ENCODE measurements around the gene MAP2K3.
"Not testable (repeated sequence)": the region's sequence is repeated elsewhere in the genome, so short reads cannot be mapped to it uniquely, and the experiment has no call there.

Gene MAP2K3

GRCh38 chr17:21300601-21301571 is 16.4 kb downstream of the MAP2K3 start:
- H3K4me3 ChIP-seq, result no peak overlapping the region
- TF ChIP-seq FOXP2 (optimal IDR thresholded peaks at IDR 0.05; ENCODE audit: control extremely low read depth, extremely low read length, insufficient read depth) (no peak), POLR2AphosphoS5 (IDR thresholded peaks at IDR 0.05; ENCODE audit: borderline replicate concordance, low read depth, low read length) (no peak), EZH2 (IDR thresholded peaks at IDR 0.05) (no peak)
- H3K27ac ChIP-seq, result no peak overlapping the region
- DNase-seq (ENCODE audit: low read depth, low spot score), result no peak
- no peaks in the 10 kb centered on the region for H3K36me3 ChIP-seq (ENCODE audit: insufficient read depth, low read length)
- no peaks in the 10 kb centered on the region for H3K9me3 ChIP-seq (ENCODE audit: low read depth, low read length)
- H3K9ac ChIP-seq (ENCODE audit: insufficient read length), result no peak overlapping the region

DNA sequence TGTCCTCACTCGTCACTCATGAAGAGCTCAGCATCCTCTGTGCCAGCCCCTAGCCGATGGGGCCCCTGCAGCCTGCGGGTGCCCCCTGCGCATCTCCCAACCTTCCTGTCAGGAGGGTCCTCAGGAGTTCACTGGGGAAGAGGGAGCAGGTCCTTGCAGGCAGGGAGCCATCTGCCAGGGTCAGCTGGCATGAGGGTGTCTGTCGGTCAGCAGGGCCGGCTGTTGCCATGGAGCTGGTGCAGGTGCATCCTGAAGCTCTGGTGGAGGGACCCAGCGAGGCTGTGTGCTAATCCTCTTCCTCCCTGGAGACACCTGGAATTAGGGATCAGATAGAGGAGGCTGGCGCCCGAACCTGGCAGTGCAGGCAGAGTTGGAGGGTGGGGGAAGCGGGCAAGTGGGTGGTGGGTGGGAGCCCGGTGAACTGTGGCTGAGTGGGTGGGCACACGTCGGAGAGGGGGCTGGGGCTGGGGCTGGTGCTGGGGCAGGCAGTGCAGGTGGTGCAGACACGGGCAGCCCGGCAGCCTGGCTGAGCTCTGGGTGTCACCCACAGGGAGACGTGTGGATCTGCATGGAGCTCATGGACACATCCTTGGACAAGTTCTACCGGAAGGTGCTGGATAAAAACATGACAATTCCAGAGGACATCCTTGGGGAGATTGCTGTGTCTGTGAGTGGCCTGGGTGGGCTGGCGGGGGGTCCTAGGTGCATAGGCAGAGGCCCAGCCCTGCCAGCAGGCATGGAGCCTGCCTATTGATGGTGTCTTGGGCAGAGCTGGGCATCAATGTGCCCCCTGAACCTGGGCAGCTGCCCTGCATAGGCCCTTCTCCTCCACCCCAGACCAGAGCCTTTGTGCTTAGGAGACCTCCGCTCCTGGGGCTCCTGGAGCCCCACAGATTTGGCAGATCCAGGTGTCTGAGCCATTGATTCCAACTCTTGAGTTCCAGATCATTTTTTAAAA is 17.4 kb downstream of the MAP2K3 start:
- TF ChIP-seq EZH2 (IDR thresholded peaks at IDR 0.05) (no peak), FOXP2 (optimal IDR thresholded peaks at IDR 0.05; ENCODE audit: control extremely low read depth, extremely low read length, insufficient read depth) (no peak), POLR2AphosphoS5 (IDR thresholded peaks at IDR 0.05; ENCODE audit: borderline replicate concordance, low read depth, low read length) (no peak)
- H3K9me3 ChIP-seq (ENCODE audit: low read depth, low read length), result no peaks in the 10 kb centered on the region
- H3K27ac ChIP-seq, result no peak overlapping the region
- H3K36me3 ChIP-seq (ENCODE audit: insufficient read depth, low read length), result no peaks in the 10 kb centered on the region
- DNase-seq (ENCODE audit: low read depth, low spot score), result no peak
- no peak overlapping the region for H3K9ac ChIP-seq (ENCODE audit: insufficient read length)
- H3K4me3 ChIP-seq, result no peak overlapping the region

DNA sequence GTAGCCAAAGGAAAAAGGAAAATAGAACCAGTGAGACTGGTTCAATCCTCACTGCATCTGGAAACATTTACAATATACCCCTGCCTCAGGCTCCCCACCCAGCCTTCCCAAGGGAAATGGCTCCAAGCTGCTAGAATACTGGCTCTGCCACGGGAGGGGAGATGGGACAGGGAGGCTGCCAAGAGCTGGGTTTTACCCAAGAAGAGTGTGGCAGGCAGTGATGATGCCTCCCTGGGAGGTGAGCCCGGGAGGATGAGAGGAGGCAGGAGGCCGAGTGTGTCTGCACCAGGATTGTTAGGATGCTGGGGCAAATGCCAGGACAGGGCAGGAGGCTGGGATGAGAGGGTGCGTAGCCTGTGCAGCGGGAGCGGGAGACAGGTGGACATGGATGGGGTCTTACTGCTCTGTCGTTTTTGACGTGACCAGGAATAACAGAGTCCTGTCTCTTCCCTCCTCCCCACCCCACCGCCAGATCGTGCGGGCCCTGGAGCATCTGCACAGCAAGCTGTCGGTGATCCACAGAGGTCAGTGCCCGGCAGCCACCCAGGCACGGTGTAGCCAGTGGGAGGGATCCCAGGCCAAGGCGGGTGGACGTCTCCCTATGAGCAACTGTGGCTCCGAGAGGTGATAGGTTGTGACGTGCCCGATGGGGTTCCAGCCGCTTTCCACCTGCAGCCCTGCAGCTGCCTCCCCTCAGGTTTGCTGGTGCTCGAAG is 18.4 kb downstream of the MAP2K3 start:
- no peak for DNase-seq (ENCODE audit: low read depth, low spot score)
- H3K9me3 ChIP-seq (ENCODE audit: low read depth, low read length), result no peaks in the 10 kb centered on the region
- no peak overlapping the region for H3K27ac ChIP-seq
- H3K4me3 ChIP-seq, result no peak overlapping the region
- no peak for TF ChIP-seq POLR2AphosphoS5 (IDR thresholded peaks at IDR 0.05; ENCODE audit: borderline replicate concordance, low read depth, low read length)
- TF ChIP-seq EZH2 (IDR thresholded peaks at IDR 0.05), result no peak
- TF ChIP-seq FOXP2 (optimal IDR thresholded peaks at IDR 0.05; ENCODE audit: control extremely low read depth, extremely low read length, insufficient read depth), result no peak
- H3K9ac ChIP-seq (ENCODE audit: insufficient read length), result no peak overlapping the region
- H3K36me3 ChIP-seq (ENCODE audit: insufficient read depth, low read length), result no peaks in the 10 kb centered on the region

DNA sequence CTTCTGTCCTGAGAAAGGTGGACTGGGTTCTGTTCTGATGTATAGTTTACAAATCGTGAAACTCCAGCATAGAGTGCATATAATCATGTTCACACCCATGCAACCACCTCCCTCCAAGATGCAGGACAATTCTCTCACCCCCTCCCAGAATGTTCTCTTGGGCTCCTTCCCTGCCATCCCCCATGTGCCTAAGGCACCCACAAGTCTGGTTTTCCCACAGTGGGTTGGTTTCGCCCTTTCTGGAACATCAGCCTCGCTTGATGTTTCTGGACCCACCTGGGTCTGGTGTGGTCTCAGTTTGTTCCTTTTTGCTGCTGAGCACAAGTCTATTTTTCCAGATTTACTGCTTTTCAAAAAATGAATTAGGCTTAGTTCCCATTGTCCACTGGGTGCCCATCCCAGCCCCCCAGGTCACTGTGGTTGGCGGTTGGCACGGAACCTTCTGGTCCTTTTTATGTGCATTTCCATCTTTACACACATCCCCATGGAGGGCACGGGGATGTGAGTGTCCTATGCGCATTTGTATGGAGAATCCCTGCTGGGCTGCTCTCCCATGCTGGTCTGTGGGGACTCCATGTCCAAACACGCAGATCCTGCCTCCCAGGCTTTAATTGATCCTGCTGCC is 19.0 kb downstream of the MAP2K3 start:
- TF ChIP-seq FOXP2 (optimal IDR thresholded peaks at IDR 0.05; ENCODE audit: control extremely low read depth, extremely low read length, insufficient read depth), result no peak
- TF ChIP-seq EZH2 (IDR thresholded peaks at IDR 0.05), result no peak
- no peak for TF ChIP-seq POLR2AphosphoS5 (IDR thresholded peaks at IDR 0.05; ENCODE audit: borderline replicate concordance, low read depth, low read length)
- Histone ChIP-seq H3K4me3 (no peak overlapping the region), H3K9me3 (ENCODE audit: low read depth, low read length) (no peaks in the 10 kb centered on the region), H3K9ac (ENCODE audit: insufficient read length) (no peak overlapping the region), H3K27ac (no peak overlapping the region), H3K36me3 (ENCODE audit: insufficient read depth, low read length) (no peaks in the 10 kb centered on the region)
- DNase-seq (ENCODE audit: low read depth, low spot score), result no peak

GRCh38 chr17:21304091-21304490 is 19.6 kb downstream of the MAP2K3 start:
- Histone ChIP-seq H3K4me3 (no peak overlapping the region), H3K27ac (no peak overlapping the region), H3K9ac (ENCODE audit: insufficient read length) (no peak overlapping the region), H3K9me3 (ENCODE audit: low read depth, low read length) (no peaks in the 10 kb centered on the region), H3K36me3 (ENCODE audit: insufficient read depth, low read length) (no peaks in the 10 kb centered on the region)
- TF ChIP-seq EZH2 (IDR thresholded peaks at IDR 0.05) (no peak), FOXP2 (optimal IDR thresholded peaks at IDR 0.05; ENCODE audit: control extremely low read depth, extremely low read length, insufficient read depth) (no peak), POLR2AphosphoS5 (IDR thresholded peaks at IDR 0.05; ENCODE audit: borderline replicate concordance, low read depth, low read length) (no peak)
- no peak for DNase-seq (ENCODE audit: low read depth, low spot score)

- not testable (repeated sequence) for H3K27ac ChIP-seq; H3K9ac ChIP-seq (ENCODE audit: insufficient read length); H3K4me3 ChIP-seq; H3K9me3 ChIP-seq (ENCODE audit: low read depth, low read length); H3K36me3 ChIP-seq (ENCODE audit: insufficient read depth, low read length); DNase-seq (ENCODE audit: low read depth, low spot score)
Observed at GRCh38 chr17:21304551-21305151, 20.1 kb downstream of the MAP2K3 start.

DNA sequence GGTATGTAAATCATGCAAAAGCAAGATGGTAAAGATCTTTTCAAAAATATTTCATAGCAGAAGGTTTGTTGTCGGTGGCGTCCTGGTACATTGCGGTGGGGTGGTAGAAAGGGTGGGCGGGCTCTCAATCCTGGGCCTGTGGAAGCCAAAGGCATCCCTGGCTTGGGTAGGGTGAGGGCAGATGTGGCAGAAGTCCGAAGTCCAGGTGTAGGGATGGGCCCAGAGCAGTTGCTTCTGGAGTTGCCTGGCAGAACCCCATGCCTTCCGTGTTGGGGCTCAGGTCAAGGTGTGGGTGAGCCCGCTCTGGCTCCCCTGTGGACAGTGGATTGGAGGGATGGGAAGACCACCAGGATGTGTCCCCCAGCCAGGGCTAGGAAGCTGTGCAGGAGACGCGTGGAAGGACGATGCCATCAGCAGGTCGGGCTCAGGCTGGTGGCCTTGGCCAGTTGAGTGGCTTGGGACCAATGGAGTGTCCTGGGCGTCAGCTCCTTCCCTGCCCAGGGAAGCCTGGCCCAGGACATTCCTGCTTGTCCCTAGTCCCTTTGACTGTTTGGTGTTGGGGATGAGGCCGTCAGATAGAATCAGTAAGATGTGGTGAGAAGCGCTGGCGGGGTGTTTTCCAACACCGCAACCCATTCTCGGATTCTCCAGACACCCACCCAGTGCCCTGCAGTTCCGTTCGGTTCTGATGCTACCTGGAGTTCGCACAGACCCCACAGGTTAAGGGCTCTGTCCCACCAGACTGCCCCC is 21.1 kb downstream of the MAP2K3 start:
- not testable (repeated sequence) for H3K9ac ChIP-seq (ENCODE audit: insufficient read length); H3K9me3 ChIP-seq (ENCODE audit: low read depth, low read length); H3K27ac ChIP-seq; H3K36me3 ChIP-seq (ENCODE audit: insufficient read depth, low read length); H3K4me3 ChIP-seq; DNase-seq (ENCODE audit: low read depth, low spot score)

- H3K4me3 ChIP-seq; DNase-seq (ENCODE audit: low read depth, low spot score); H3K9me3 ChIP-seq (ENCODE audit: low read depth, low read length); H3K36me3 ChIP-seq (ENCODE audit: insufficient read depth, low read length); H3K9ac ChIP-seq (ENCODE audit: insufficient read length); H3K27ac ChIP-seq: not testable (repeated sequence)
Observed at GRCh38 chr17:21306611-21307272, 22.2 kb downstream of the MAP2K3 start.

DNA sequence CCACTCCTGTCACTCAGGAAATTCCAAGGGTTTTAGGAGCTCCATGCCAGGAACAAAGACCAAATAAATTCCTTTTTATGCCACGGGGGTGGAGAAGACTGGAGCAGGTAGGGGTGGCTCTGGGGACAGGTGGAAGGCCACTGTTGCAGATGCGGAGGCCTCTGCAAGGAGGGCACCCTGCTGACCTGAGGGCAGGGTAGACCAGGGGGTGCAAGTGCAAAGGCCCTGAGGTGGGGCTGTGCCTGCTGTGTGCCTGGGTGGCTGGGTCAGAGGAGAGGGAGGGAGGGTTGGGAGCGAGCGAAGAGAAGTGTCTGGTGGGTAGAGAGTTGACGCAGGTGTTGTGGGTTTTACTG is 22.7 kb downstream of the MAP2K3 start:
- not testable (repeated sequence) for H3K4me3 ChIP-seq

GRCh38 chr17:21308931-21309381 is 24.4 kb downstream of the MAP2K3 start:
- H3K27ac ChIP-seq; H3K4me3 ChIP-seq; H3K36me3 ChIP-seq (ENCODE audit: insufficient read depth, low read length); H3K9me3 ChIP-seq (ENCODE audit: low read depth, low read length); DNase-seq (ENCODE audit: low read depth, low spot score); H3K9ac ChIP-seq (ENCODE audit: insufficient read length): not testable (repeated sequence)

More for the DNA sequence above, 22.7 kb downstream of the MAP2K3 start:
- not testable (repeated sequence) for H3K9ac ChIP-seq (ENCODE audit: insufficient read length); DNase-seq (ENCODE audit: low read depth, low spot score); H3K9me3 ChIP-seq (ENCODE audit: low read depth, low read length); H3K36me3 ChIP-seq (ENCODE audit: insufficient read depth, low read length); H3K27ac ChIP-seq
